Mononuclear cell (primary cell): ENCODE results near the gene TMEM169. TPM values are rescaled to one million over a fixed set of nuclear protein-coding genes. Genes with fewer than 3 reads are reported as not detected.

ENCODE experiments used
- H3K27me3 ChIP-seq: 2 replicates; pipeline ENCODE4 v1.6.0; 2011; ENCODE audit warnings: low read length, control low read depth; ENCODE audit not compliant: insufficient read depth
- H3K4me1 ChIP-seq: 2 replicates; pipeline ENCODE4 v1.5.1; 2011; ENCODE audit warnings: mild to moderate bottlenecking, low read length, control low read depth; ENCODE audit not compliant: insufficient read depth
- H3K4me3 ChIP-seq: 2 replicates; pipeline ENCODE4 v1.5.1; 2011; ENCODE audit warnings: mild to moderate bottlenecking, low read length, moderate library complexity
- H3K9me3 ChIP-seq: 2 replicates; pipeline ENCODE4 v1.5.1; 2011; ENCODE audit warnings: low read depth, mild to moderate bottlenecking, control low read depth, low read length
- total RNA-seq: library from RNA; depleted of rRNA; stranded (reverse); fragments of >200 nt; gene quantifications from one replicate; pipeline ENCODE4 v1.2.3, GENCODE V29; 2012

TMEM169 gene
- total RNA-seq, 1 donor = 0.42 TPM

- Histone ChIP-seq H3K9me3 (no peaks in the 10 kb centered on the region), H3K27me3 (no peaks in the 10 kb centered on the region), H3K4me1 (peaks cover 37% of the 10 kb centered on the region), H3K4me3 (peak overlapping the region; percentile 96)
Observed at GRCh38 chr2:216108310-216108966, 26.7 kb downstream of the TMEM169 start.

- H3K9me3 ChIP-seq = no peaks in the 10 kb centered on the region
- no peaks in the 10 kb centered on the region for H3K27me3 ChIP-seq
- H3K4me3 ChIP-seq = peak within 1 kb of the TSS; percentile 96
- H3K4me1 ChIP-seq = peaks cover 42% of the 10 kb centered on the region
Observed at GRCh38 chr2:216108967-216109921, 27.5 kb downstream of the TMEM169 start, which contains the start of gene XRCC5. Gene XRCC5 (plus strand): TSS chr2:216109348. CDS start chr2:216109437, 89 bp downstream.

- H3K9me3 ChIP-seq = no peaks in the 10 kb centered on the region
- peak overlapping the region; percentile 96 for H3K4me3 ChIP-seq
- no peaks in the 10 kb centered on the region for H3K27me3 ChIP-seq
- peaks cover 47% of the 10 kb centered on the region for H3K4me1 ChIP-seq
Observed at GRCh38 chr2:216109962-216110614, 28.4 kb downstream of the TMEM169 start.

- peaks cover 51% of the 10 kb centered on the region for H3K4me1 ChIP-seq
- no peaks in the 10 kb centered on the region for H3K9me3 ChIP-seq
- H3K27me3 ChIP-seq = no peaks in the 10 kb centered on the region
- H3K4me3 ChIP-seq = no peak overlapping the region
Observed at GRCh38 chr2:216110620-216111019, 28.9 kb downstream of the TMEM169 start.

- no peaks in the 10 kb centered on the region for H3K27me3 ChIP-seq
- peaks cover 51% of the 10 kb centered on the region for H3K4me1 ChIP-seq
- H3K4me3 ChIP-seq = no peak overlapping the region
- no peaks in the 10 kb centered on the region for H3K9me3 ChIP-seq
Observed at GRCh38 chr2:216111122-216111521, 29.4 kb downstream of the TMEM169 start.

- Histone ChIP-seq H3K9me3 (no peaks in the 10 kb centered on the region), H3K4me1 (peaks cover 61% of the 10 kb centered on the region), H3K4me3 (no peak overlapping the region), H3K27me3 (no peaks in the 10 kb centered on the region)
Observed at GRCh38 chr2:216112926-216113325, 31.2 kb downstream of the TMEM169 start.

GRCh38 chr2:216113572-216113971 lies 31.9 kb downstream of the TMEM169 start:
- no peak overlapping the region for H3K4me3 ChIP-seq
- H3K4me1 ChIP-seq = peaks cover 60% of the 10 kb centered on the region
- no peaks in the 10 kb centered on the region for H3K9me3 ChIP-seq
- H3K27me3 ChIP-seq = no peaks in the 10 kb centered on the region

GRCh38 chr2:216114382-216114713 lies 32.6 kb downstream of the TMEM169 start:
- H3K9me3 ChIP-seq = no peaks in the 10 kb centered on the region
- no peaks in the 10 kb centered on the region for H3K27me3 ChIP-seq
- H3K4me3 ChIP-seq = no peak overlapping the region
- H3K4me1 ChIP-seq = peaks cover 59% of the 10 kb centered on the region

- Histone ChIP-seq H3K4me1 (peaks cover 56% of the 10 kb centered on the region), H3K4me3 (peak overlapping the region; percentile 44), H3K27me3 (no peaks in the 10 kb centered on the region), H3K9me3 (no peaks in the 10 kb centered on the region)
Observed at GRCh38 chr2:216114714-216115531, 33.2 kb downstream of the TMEM169 start.

- Histone ChIP-seq H3K27me3 (no peaks in the 10 kb centered on the region), H3K9me3 (no peaks in the 10 kb centered on the region), H3K4me1 (peaks cover 43% of the 10 kb centered on the region), H3K4me3 (no peak overlapping the region)
Observed at GRCh38 chr2:216116418-216116817, 34.7 kb downstream of the TMEM169 start.

- Histone ChIP-seq H3K27me3 (no peaks in the 10 kb centered on the region), H3K4me1 (peaks cover 34% of the 10 kb centered on the region), H3K4me3 (no peak overlapping the region), H3K9me3 (no peaks in the 10 kb centered on the region)
Observed at GRCh38 chr2:216117561-216118340, 36.0 kb downstream of the TMEM169 start.

GRCh38 chr2:216118474-216118873 lies 36.8 kb downstream of the TMEM169 start:
- Histone ChIP-seq H3K9me3 (no peaks in the 10 kb centered on the region), H3K4me3 (no peak overlapping the region), H3K4me1 (peaks cover 27% of the 10 kb centered on the region), H3K27me3 (no peaks in the 10 kb centered on the region)

GRCh38 chr2:216119146-216119545 lies 37.4 kb downstream of the TMEM169 start:
- Histone ChIP-seq H3K4me1 (peaks cover 23% of the 10 kb centered on the region), H3K27me3 (no peaks in the 10 kb centered on the region), H3K4me3 (no peak overlapping the region), H3K9me3 (no peaks in the 10 kb centered on the region)

GRCh38 chr2:216119986-216120385 lies 38.3 kb downstream of the TMEM169 start:
- Histone ChIP-seq H3K27me3 (no peaks in the 10 kb centered on the region), H3K4me3 (no peak overlapping the region), H3K4me1 (peaks cover 18% of the 10 kb centered on the region), H3K9me3 (no peaks in the 10 kb centered on the region)
